ENCODE measurements around the gene TENM4.

The TENM4 gene

DNA sequence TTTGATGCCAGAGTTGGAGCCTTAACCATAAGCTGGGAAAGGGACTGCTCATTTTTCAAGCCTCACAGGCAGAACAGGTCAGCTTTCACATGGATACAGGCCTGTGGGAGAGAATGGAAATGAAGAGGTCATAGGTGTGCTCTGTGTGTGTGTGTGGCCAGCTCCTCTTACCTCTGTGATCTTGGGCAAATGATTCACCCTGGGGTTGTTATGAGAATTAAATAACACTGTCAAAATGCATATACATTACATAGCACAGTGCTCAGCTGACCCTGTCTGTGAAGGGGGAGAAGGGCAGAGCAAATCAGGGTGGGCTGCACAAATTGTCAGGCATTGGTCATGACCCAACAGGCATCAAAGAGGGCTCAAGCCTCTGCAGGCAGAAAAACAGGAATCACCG, 372.5 kb downstream of the TENM4 start:
- TF ChIP-seq, protein P1, sequence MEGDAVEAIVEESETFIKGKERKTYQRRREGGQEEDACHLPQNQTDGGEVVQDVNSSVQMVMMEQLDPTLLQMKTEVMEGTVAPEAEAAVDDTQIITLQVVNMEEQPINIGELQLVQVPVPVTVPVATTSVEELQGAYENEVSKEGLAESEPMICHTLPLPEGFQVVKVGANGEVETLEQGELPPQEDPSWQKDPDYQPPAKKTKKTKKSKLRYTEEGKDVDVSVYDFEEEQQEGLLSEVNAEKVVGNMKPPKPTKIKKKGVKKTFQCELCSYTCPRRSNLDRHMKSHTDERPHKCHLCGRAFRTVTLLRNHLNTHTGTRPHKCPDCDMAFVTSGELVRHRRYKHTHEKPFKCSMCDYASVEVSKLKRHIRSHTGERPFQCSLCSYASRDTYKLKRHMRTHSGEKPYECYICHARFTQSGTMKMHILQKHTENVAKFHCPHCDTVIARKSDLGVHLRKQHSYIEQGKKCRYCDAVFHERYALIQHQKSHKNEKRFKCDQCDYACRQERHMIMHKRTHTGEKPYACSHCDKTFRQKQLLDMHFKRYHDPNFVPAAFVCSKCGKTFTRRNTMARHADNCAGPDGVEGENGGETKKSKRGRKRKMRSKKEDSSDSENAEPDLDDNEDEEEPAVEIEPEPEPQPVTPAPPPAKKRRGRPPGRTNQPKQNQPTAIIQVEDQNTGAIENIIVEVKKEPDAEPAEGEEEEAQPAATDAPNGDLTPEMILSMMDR (IDR thresholded peaks at IDR 0.05; ENCODE audit: low read depth, low read length, missing control alignments): no peak
- no peak for DNase-seq (ENCODE audit: low read depth)

DNA sequence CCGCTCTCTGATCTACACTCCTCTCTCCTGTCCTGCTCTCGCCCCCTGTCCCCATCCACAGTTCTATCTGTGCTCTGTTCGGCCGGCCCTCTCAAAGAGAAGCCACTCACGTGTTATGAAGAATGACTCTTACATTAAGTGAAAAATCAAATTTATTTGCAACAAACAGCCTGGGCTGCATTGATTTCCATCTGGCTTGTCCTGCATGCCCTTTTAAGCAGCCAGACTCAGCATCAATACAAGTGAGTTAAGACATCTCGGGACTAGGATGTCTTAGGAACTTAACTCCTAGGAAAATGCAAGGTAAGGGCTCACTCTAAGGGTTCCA, 373.5 kb downstream of the TENM4 start:
- DNase-seq (ENCODE audit: low read depth): no peak
- H3K4me3 ChIP-seq (ENCODE audit: low read depth, low read length): no peak overlapping the region
- TF ChIP-seq, protein P1 (IDR thresholded peaks at IDR 0.05; ENCODE audit: low read depth, low read length, missing control alignments): no peak

More for the DNA sequence above, 372.5 kb downstream of the TENM4 start:
- no peak overlapping the region for H3K4me3 ChIP-seq (ENCODE audit: low read depth, low read length)

DNA sequence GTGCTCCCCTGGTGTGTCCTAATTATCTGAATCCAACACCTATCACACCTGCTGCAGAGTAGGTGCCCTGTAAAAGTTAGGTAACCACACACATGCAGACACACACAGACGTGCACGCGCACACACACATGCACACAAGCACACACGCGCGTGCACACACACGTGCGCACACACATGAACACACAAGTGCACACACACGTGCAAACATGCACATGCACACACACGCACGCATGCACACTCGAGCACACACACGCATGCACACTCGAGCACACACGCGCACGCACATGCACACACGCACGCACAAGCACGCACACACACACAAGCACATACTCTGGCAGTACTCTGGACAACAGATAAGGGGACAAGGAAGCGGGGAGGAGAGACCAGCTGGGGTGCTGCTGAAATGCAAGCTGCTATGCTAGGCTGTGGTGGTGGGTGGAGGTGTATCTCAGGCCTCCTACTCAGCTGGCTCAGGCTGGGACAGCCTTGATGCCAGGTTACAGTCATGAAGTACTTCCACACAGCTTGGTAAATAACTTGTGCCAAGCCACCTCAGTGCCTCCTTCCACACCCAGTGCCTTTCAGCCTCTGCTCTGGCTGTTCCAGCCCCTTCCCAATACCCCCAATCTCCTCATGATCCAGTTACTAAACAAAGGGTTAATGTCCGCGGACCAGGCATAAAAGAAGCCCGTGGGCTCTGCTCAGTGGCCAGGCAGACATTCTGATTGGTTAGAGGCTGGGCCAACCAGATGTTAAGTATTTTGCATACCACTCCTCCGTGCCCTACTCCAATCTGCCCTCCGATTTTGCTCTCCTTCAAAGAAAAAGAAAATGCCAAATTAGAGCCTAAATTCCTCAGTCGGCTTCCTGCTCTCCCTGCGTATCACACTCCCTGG, 374.1 kb downstream of the TENM4 start:
- TF ChIP-seq, protein P1 (IDR thresholded peaks at IDR 0.05; ENCODE audit: low read depth, low read length, missing control alignments): no peak
- DNase-seq (ENCODE audit: low read depth): no peak
- no peak overlapping the region for H3K4me3 ChIP-seq (ENCODE audit: low read depth, low read length)

DNA sequence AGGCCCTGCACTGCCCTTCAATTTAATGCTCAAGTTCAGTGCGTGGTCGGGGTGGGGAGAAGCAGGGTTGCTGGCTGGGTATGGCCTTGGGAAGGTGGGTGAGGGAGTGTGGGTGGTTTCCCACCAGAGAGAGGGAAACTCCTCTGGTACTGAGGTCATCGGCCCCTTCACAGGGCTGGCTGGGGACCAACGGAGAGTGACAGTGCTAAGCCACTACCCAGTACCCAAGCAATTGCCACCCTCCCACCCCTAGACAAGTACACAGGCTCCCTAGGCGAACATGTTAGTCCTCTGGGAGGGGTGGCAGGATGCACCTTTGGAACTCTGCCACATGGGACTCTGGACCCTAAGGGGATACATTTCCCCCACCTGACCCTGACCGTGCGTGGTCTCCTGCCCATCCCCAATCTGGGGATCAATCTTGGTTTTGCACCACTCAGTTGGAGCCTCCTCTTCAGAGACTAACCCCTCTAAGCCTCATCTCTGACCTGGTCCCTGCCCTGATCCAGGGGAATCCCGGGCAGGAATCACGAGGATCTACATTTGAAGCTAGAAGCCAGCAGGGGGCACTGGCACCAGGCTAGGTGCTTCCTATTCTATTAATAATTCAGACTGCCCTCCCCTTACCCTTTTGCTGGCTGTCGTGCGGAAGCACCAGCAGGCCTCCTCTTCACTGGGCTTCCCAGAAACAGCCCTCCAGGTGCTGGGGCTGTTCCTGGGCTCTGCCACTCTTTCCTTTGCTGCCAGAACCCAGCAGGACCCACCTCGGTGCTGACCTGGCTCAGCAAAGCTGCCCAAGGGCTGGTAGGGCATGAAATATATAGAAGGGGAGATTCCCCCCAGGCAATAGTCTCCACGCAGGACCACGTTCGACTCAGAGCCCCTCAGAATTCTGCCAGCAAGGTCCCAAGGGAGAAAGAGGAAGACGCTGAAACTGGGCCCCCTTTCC, 377.7 kb downstream of the TENM4 start:
- H3K4me3 ChIP-seq (ENCODE audit: low read depth, low read length): no peak overlapping the region
- TF ChIP-seq, protein P1 (IDR thresholded peaks at IDR 0.05; ENCODE audit: low read depth, low read length, missing control alignments): peak; percentile 50
- no peak for DNase-seq (ENCODE audit: low read depth)

DNA sequence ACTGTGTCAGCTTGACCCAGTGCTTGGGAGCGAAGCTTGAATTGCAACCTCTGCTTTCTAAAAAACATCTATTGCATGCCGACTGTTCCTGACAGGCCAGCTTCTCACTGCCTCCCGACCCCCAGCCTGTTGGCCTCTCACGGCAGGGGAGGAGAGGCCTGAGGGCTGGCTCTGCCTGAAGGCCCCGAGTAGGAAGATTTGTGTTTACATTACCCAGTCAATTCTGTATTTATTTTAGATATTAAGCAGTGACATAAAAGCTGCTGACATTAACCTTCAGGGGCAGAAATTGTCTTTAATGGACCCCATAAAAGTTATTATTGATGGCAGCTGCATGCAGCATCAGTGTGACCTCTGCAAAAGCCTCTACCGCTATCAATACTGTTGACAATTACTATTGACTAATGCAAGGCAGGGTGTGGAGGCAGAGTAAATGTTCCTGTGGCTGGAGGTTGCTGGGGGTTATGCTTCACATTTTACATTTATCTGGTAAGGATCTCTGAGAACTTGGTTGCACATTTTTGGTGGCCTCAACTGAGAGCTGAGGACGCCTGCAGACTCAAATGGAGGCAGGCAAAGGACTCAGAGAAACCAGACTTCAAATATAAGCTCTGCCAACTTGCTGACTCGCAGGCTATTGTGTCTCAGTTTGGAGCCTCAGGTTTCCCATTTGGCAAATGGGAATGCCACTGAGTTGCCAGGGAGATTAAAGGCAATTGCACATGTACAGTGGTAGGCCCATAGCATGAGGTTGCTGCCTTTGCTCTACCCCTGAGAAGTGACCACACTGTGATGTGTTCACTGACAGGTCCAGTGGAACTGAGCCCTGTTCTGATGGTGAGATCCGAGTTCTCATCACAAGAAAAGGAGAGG, 380.5 kb downstream of the TENM4 start:
- no peak for DNase-seq (ENCODE audit: low read depth)
- H3K4me3 ChIP-seq (ENCODE audit: low read depth, low read length): no peak overlapping the region
- TF ChIP-seq, protein P1 (IDR thresholded peaks at IDR 0.05; ENCODE audit: low read depth, low read length, missing control alignments): no peak

GRCh38 chr11:79059141-79059540, 381.7 kb downstream of the TENM4 start:
- DNase-seq (ENCODE audit: low read depth): no peak
- no peak overlapping the region for H3K4me3 ChIP-seq (ENCODE audit: low read depth, low read length)
- TF ChIP-seq, protein P1 (IDR thresholded peaks at IDR 0.05; ENCODE audit: low read depth, low read length, missing control alignments): no peak
